Measurements from ENCODE around the gene DMRT3. TPM values are rescaled to one million over a fixed set of nuclear protein-coding genes. Genes with fewer than 3 reads are reported as not detected.

DMRT3 gene
- total RNA-seq, 1 donor from 2014 or later = not detected

GRCh38 chr9:976943-977837 lies 735 bp downstream of the DMRT3 start:
- no peak for TF ChIP-seq CTCF (IDR thresholded peaks at IDR 0.05)
- ATAC-seq (peak; percentile 35), DNase-seq (no peak)
- intact Hi-C loops (cut with DNase I) = no loop called here
- H3K27ac ChIP-seq = no peak overlapping the region
- H3K27me3 ChIP-seq = peaks cover 98% of the 10 kb centered on the region
- H3K36me3 ChIP-seq = no peaks in the 10 kb centered on the region
- no peak overlapping the region for H3K4me3 ChIP-seq
- peaks cover 11% of the 10 kb centered on the region for H3K4me1 ChIP-seq
- no peaks in the 10 kb centered on the region for H3K9me3 ChIP-seq

- no peak for ATAC-seq
- Histone ChIP-seq H3K9me3 (no peaks in the 10 kb centered on the region), H3K4me3 (no peak overlapping the region), H3K27ac (no peak overlapping the region), H3K4me1 (peaks cover 6% of the 10 kb centered on the region), H3K36me3 (no peaks in the 10 kb centered on the region), H3K27me3 (peaks cover 98% of the 10 kb centered on the region)
- no peak for TF ChIP-seq CTCF (IDR thresholded peaks at IDR 0.05)
- no peak for DNase-seq
- intact Hi-C loops (cut with DNase I) = no loop called here
Observed at GRCh38 chr9:977838-978830, 1.7 kb downstream of the DMRT3 start.

- Histone ChIP-seq H3K36me3 (no peaks in the 10 kb centered on the region), H3K27me3 (peaks cover 98% of the 10 kb centered on the region), H3K27ac (no peak overlapping the region), H3K4me3 (no peak overlapping the region), H3K9me3 (no peaks in the 10 kb centered on the region), H3K4me1 (peaks cover 6% of the 10 kb centered on the region)
- no peak for TF ChIP-seq CTCF (IDR thresholded peaks at IDR 0.05)
- ATAC-seq = no peak
- intact Hi-C loops (cut with DNase I) = no loop called here
- DNase-seq = no peak
Observed at GRCh38 chr9:979983-980382, 3.5 kb downstream of the DMRT3 start.

GRCh38 chr9:980640-981039 lies 4.2 kb downstream of the DMRT3 start:
- intact Hi-C loops (cut with DNase I) = no loop called here
- Histone ChIP-seq H3K9me3 (no peaks in the 10 kb centered on the region), H3K4me3 (no peak overlapping the region), H3K4me1 (peaks cover 6% of the 10 kb centered on the region), H3K27ac (no peak overlapping the region), H3K27me3 (peaks cover 95% of the 10 kb centered on the region), H3K36me3 (no peaks in the 10 kb centered on the region)
- ATAC-seq (no peak), DNase-seq (no peak)
- TF ChIP-seq CTCF (IDR thresholded peaks at IDR 0.05) = no peak

- no peak for TF ChIP-seq CTCF (IDR thresholded peaks at IDR 0.05)
- no peak overlapping the region for H3K27ac ChIP-seq
Observed at GRCh38 chr9:981491-981898, 5.0 kb downstream of the DMRT3 start.

More at GRCh38 chr9:981491-981898, 5.0 kb downstream of the DMRT3 start:
- Histone ChIP-seq H3K36me3 (no peaks in the 10 kb centered on the region), H3K9me3 (no peaks in the 10 kb centered on the region), H3K27me3 (peaks cover 95% of the 10 kb centered on the region), H3K4me1 (peaks cover 6% of the 10 kb centered on the region), H3K4me3 (no peak overlapping the region)
- ATAC-seq (no peak), DNase-seq (no peak)
- intact Hi-C loops (cut with DNase I) = no loop called here
